IMR-90 (cell line): ENCODE data around the gene KIF22. TPM values are rescaled to one million over a fixed set of nuclear protein-coding genes. Genes with fewer than 3 reads are reported as not detected.

ENCODE experiments used
- ATAC-seq: fragments of 200-7000 bp; cut with Tn5 transposase; 2 replicates; pipeline ENCODE4 v1.9.1; 2020; ENCODE audit warnings: low read depth, mild to moderate bottlenecking, moderate library complexity
- BruUV-seq: library from RNA; stranded (reverse); fragments of 400-500 nt; replicated peaks from 2 replicates; lab custom pipeline; 2021; lab: Mats Ljungman, UMichigan
- CTCF ChIA-PET: fragments of 300-600 bp; formaldehyde crosslinking; extraction: SDS; loops from one replicate; lab custom pipeline; 2021; ENCODE audit warnings: antibody characterized with exemption; lab: Yijun Ruan, JAX
- POLR2A ChIA-PET: fragments of 300-600 bp; sonication (Branson Sonifier 250); formaldehyde crosslinking; loops from one replicate; lab custom pipeline; 2022; ENCODE audit warnings: antibody characterized with exemption; ENCODE audit not compliant: unreplicated experiment; lab: Charles Lee
- DNase-seq: peaks from one replicate; pipeline ENCODE4 v3.0.0; 2013
- H2AFZ ChIP-seq: replicated peaks from 2 replicates; pipeline ENCODE3; 2013; ENCODE audit warnings: low read length, mild to moderate bottlenecking; ENCODE audit not compliant: poor library complexity
- H2AK5ac ChIP-seq: 2 replicates; pipeline ENCODE4 v1.6.1; 2013; ENCODE audit warnings: low read depth, low read length, inconsistent platforms
- H2AK9ac ChIP-seq: replicated peaks from 2 replicates; pipeline ENCODE3; 2013; ENCODE audit warnings: mild to moderate bottlenecking, low read depth, low read length, moderate library complexity; ENCODE audit not compliant: poor library complexity
- H2BK120ac ChIP-seq: 2 replicates; pipeline ENCODE4 v1.6.1; 2013; ENCODE audit warnings: low read depth, low read length, inconsistent platforms
- H2BK15ac ChIP-seq: 3 replicates; pipeline ENCODE4 v1.6.1; 2013; ENCODE audit warnings: low read depth, low read length, inconsistent platforms
- H2BK20ac ChIP-seq: 2 replicates; pipeline ENCODE4 v1.6.1; 2013; ENCODE audit warnings: low read depth, mild to moderate bottlenecking, inconsistent platforms, low read length, moderate library complexity
- H2BK5ac ChIP-seq: 2 replicates; pipeline ENCODE4 v1.6.1; 2013; ENCODE audit warnings: mild to moderate bottlenecking, low read depth, low read length, inconsistent platforms; ENCODE audit not compliant: poor library complexity, severe bottlenecking
- H3K14ac ChIP-seq: replicated peaks from 2 replicates; pipeline ENCODE4 v1.6.1; 2013; ENCODE audit warnings: low read depth, low read length, inconsistent platforms
- H3K18ac ChIP-seq: 2 replicates; pipeline ENCODE4 v1.6.1; 2013; ENCODE audit warnings: low read depth, low read length, control low read depth
- H3K23ac ChIP-seq: 2 replicates; pipeline ENCODE4 v1.6.1; 2013; ENCODE audit warnings: low read depth, low read length, inconsistent platforms
- H3K27ac ChIP-seq: 2 replicates; pipeline ENCODE4 v1.5.1; 2013; ENCODE audit warnings: mild to moderate bottlenecking, control low read depth, low read length; ENCODE audit not compliant: insufficient read depth
- H3K27me3 ChIP-seq: 2 replicates; pipeline ENCODE4 v1.6.1; 2013; ENCODE audit warnings: low read length; ENCODE audit not compliant: control insufficient read depth, insufficient read depth
- H3K36me3 ChIP-seq: 2 replicates; pipeline ENCODE4 v1.6.1; 2013; ENCODE audit warnings: low read length, mixed read lengths; ENCODE audit not compliant: control insufficient read depth, insufficient read depth
- H3K4ac ChIP-seq: 2 replicates; pipeline ENCODE4 v1.6.1; 2013; ENCODE audit warnings: low read depth, low read length, inconsistent platforms
- H3K4me1 ChIP-seq: 2 replicates; pipeline ENCODE4 v1.6.1; 2013; ENCODE audit warnings: low read length, mixed read lengths; ENCODE audit not compliant: control insufficient read depth, insufficient read depth
- H3K4me2 ChIP-seq: 2 replicates; pipeline ENCODE4 v1.6.1; 2013; ENCODE audit warnings: low read depth, mild to moderate bottlenecking, control low read depth, low read length, moderate library complexity
- H3K4me3 ChIP-seq: 2 replicates; pipeline ENCODE4 v1.5.1; 2013; ENCODE audit warnings: low read depth, mild to moderate bottlenecking, control low read depth, low read length, moderate library complexity; ENCODE audit not compliant: insufficient read depth
- H3K56ac ChIP-seq: 2 replicates; pipeline ENCODE4 v1.6.1; 2013; ENCODE audit warnings: low read length, inconsistent platforms; ENCODE audit not compliant: insufficient read depth; ENCODE audit errors: extremely low read depth
- H3K79me1 ChIP-seq, 2 experiments: 2 replicates each; pipeline ENCODE4 v1.6.1; 2013; ENCODE audit warnings: low read length in 2 of 2, inconsistent platforms in 1 of 2, low read depth in 1 of 2
- H3K9ac ChIP-seq: 2 replicates; pipeline ENCODE4 v1.6.1; 2013; ENCODE audit warnings: low read depth, low read length, control low read depth
- H3K9me1 ChIP-seq: 2 replicates; pipeline ENCODE4 v1.6.1; 2013; ENCODE audit warnings: low read length, inconsistent platforms; ENCODE audit not compliant: insufficient read depth
- H3K9me3 ChIP-seq: 2 replicates; pipeline ENCODE4 v1.6.1; 2013; ENCODE audit warnings: low read length; ENCODE audit not compliant: control insufficient read depth, insufficient read depth
- H4K20me1 ChIP-seq: 2 replicates; pipeline ENCODE4 v1.6.1; 2013; ENCODE audit warnings: low read length, inconsistent platforms; ENCODE audit not compliant: insufficient read depth
- H4K5ac ChIP-seq: 2 replicates; pipeline ENCODE4 v1.6.1; 2013; ENCODE audit warnings: mild to moderate bottlenecking, low read depth, low read length, control low read depth
- H4K8ac ChIP-seq, 2 experiments: 2 replicates each; pipeline ENCODE4 v1.6.1; 2013; ENCODE audit warnings: low read depth in 2 of 2, low read length in 2 of 2, control low read depth in 1 of 2, inconsistent platforms in 1 of 2
- H4K91ac ChIP-seq: 2 replicates; pipeline ENCODE4 v1.6.1; 2013; ENCODE audit warnings: low read depth, low read length, inconsistent platforms; ENCODE audit not compliant: insufficient read depth
- BHLHE40 ChIP-seq: fragments of 150-350 bp; IDR thresholded peaks from 2 replicates; pipeline ENCODE4 v1.6.1; 2016; ENCODE audit warnings: mild to moderate bottlenecking, low read depth, low read length
- CEBPB ChIP-seq: IDR thresholded peaks from 2 replicates; pipeline ENCODE4 v1.6.1; 2012; ENCODE audit warnings: low read depth, low read length, improper control_type of control experiment
- CTCF ChIP-seq: conservative IDR thresholded peaks from 2 replicates; pipeline ENCODE4 v1.5.1; 2012; ENCODE audit warnings: mild to moderate bottlenecking, low read depth, low read length, improper control_type of control experiment
- ELK1 ChIP-seq: fragments of 150-350 bp; IDR thresholded peaks from 2 replicates; pipeline ENCODE4 v1.6.1; 2016; ENCODE audit warnings: low read depth, mild to moderate bottlenecking, low read length, moderate library complexity, borderline replicate concordance
- FOS ChIP-seq: fragments of 150-350 bp; IDR thresholded peaks from 2 replicates; pipeline ENCODE4 v1.6.1; 2016; ENCODE audit warnings: low read depth, low read length
- MAFK ChIP-seq: IDR thresholded peaks from 2 replicates; pipeline ENCODE4 v1.6.1; 2012; ENCODE audit warnings: low read depth, low read length, improper control_type of control experiment
- MXI1 ChIP-seq: IDR thresholded peaks from 2 replicates; pipeline ENCODE4 v1.6.1; 2012; ENCODE audit warnings: low read depth, mild to moderate bottlenecking, low read length, moderate library complexity, borderline replicate concordance
- RAD21 ChIP-seq: IDR thresholded peaks from 2 replicates; pipeline ENCODE4 v1.6.1; 2012; ENCODE audit warnings: low read length, improper control_type of control experiment
- RCOR1 ChIP-seq: IDR thresholded peaks from 2 replicates; pipeline ENCODE4 v1.6.1; 2012; ENCODE audit warnings: mild to moderate bottlenecking, low read length, improper control_type of control experiment; ENCODE audit not compliant: insufficient replicate concordance
- RFX5 ChIP-seq: IDR thresholded peaks from 2 replicates; pipeline ENCODE4 v1.8.0; 2012; ENCODE audit warnings: low read depth, mild to moderate bottlenecking, low read length, moderate library complexity
- SMC3 ChIP-seq: fragments of 150-350 bp; IDR thresholded peaks from 2 replicates; pipeline ENCODE4 v1.6.1; 2016; ENCODE audit warnings: low read depth, mild to moderate bottlenecking, antibody characterized with exemption, low read length, moderate library complexity
- USF2 ChIP-seq: fragments of 150-350 bp; IDR thresholded peaks from 2 replicates; pipeline ENCODE4 v1.6.1; 2017; ENCODE audit warnings: mild to moderate bottlenecking, antibody characterized with exemption, low read length, low read depth
- WGBS, 2 experiments: methylation state at CpG; one replicate each; pipeline versions ENCODE4 v1.1.5 to v1.1.7; 2013; ENCODE audit warnings: missing lambda C conversion rate in 2 of 2; ENCODE audit not compliant: insufficient read length in 1 of 2; ENCODE audit errors: extremely low coverage in 2 of 2; 5-methylcytosine and 5-hydroxymethylcytosine counted together
- dilution Hi-C: fragments of 300-500 bp; cut with HindIII; formaldehyde crosslinking; loops from one replicate; pipeline ENCODE4 v1.14.3; 2018; ENCODE audit warnings: low sequenced_read_pairs; ENCODE audit not compliant: unreplicated experiment
- in situ Hi-C: fragments of 300-500 bp; cut with MboI; formaldehyde crosslinking; loops from 3 replicates; pipeline ENCODE4 v1.14.3; 2019; ENCODE audit warnings: low sequenced_read_pairs, inconsistent platforms, mixed read lengths
- intact Hi-C: fragments of 100-400 bp; cut with micrococcal nuclease; formaldehyde crosslinking; loops from 2 replicates; pipeline ENCODE4 v1.10.0; 2022
- polyA plus RNA-seq, 3 experiments: library from polyadenylated mRNA; depleted of rRNA; stranded (reverse); fragments of >200 nt; gene quantifications; 2 replicates each; pipeline ENCODE4 v1.2.3, GENCODE V29; 2012; ENCODE audit warnings: low replicate concordance in 1 of 3
- total RNA-seq: library from RNA; depleted of rRNA; stranded (reverse); fragments of >200 nt; gene quantifications from 2 replicates; pipeline ENCODE4 v1.2.3, GENCODE V29; 2012

The KIF22 gene
- total and polyA plus RNA-seq, 2 of the 4 experiments (the other 2 are of a cell fraction): 43.0 to 65.1 TPM

- TF ChIP-seq USF2: no peak
Observed at GRCh38 chr16:29765167-29766032, 25.2 kb upstream of the KIF22 start (continued).

GRCh38 chr16:29766571-29766970 lies 24.0 kb upstream of the KIF22 start:
- DNase-seq (no peak), ATAC-seq (no peak)
- TF ChIP-seq MXI1 (no peak), BHLHE40 (no peak), RFX5 (no peak), CEBPB (no peak), MAFK (no peak), ELK1 (no peak), RAD21 (no peak), FOS (no peak), CTCF (no peak), RCOR1 (no peak), SMC3 (no peak)
- no peak overlapping the region for H2AK9ac ChIP-seq
- in situ Hi-C loops: no loop called here
- H2AK5ac ChIP-seq: no peak overlapping the region
- no peak overlapping the region for H3K27ac ChIP-seq
- H3K4ac ChIP-seq: no peak overlapping the region
- no peaks in the 10 kb centered on the region for H3K9me3 ChIP-seq
- dilution Hi-C loops: no loop called here
- no peak overlapping the region for H2BK15ac ChIP-seq
- H2AFZ ChIP-seq: no peak overlapping the region
- H3K9me1 ChIP-seq: no peaks in the 10 kb centered on the region
- no peak overlapping the region for H3K4me3 ChIP-seq
- H3K18ac ChIP-seq: no peak overlapping the region
- no peaks in the 10 kb centered on the region for H3K79me1 ChIP-seq
- H4K20me1 ChIP-seq: no peaks in the 10 kb centered on the region
- no peaks in the 10 kb centered on the region for H3K4me1 ChIP-seq
- WGBS, 2 experiments: no CpG with 5 or more reads among the region's 3 CpGs
- intact Hi-C loops: no loop called here
- no peak overlapping the region for H4K91ac ChIP-seq
- H3K23ac ChIP-seq: no peak overlapping the region
- no peak overlapping the region for H4K8ac ChIP-seq
- H2BK5ac ChIP-seq: no peak overlapping the region
- ChIA-PET POLR2A (no interaction called here), CTCF (no interaction called here)
- H2BK20ac ChIP-seq: no peak overlapping the region
- H4K5ac ChIP-seq: no peak overlapping the region
- no peak overlapping the region for H3K9ac ChIP-seq
- H2BK120ac ChIP-seq: no peak overlapping the region
- peaks cover 7% of the 10 kb centered on the region for H3K27me3 ChIP-seq
- no peaks in the 10 kb centered on the region for H3K36me3 ChIP-seq
- H3K4me2 ChIP-seq: no peak overlapping the region
- H3K56ac ChIP-seq: no peak overlapping the region
- no TSS peak for BruUV-seq
- H3K14ac ChIP-seq: no peak overlapping the region
